ENCODE measurements around the gene STXBP6.

The STXBP6 gene

GRCh38 chr14:24879661-24880386 lies 170.1 kb downstream of the STXBP6 start:
- DNase-seq = no peak

GRCh38 chr14:24876996-24877395 lies 173.0 kb downstream of the STXBP6 start:
- no peak for DNase-seq

GRCh38 chr14:24875991-24876878 lies 173.7 kb downstream of the STXBP6 start:
- DNase-seq = no peak

- DNase-seq = no peak
These were observed 174.6 kb downstream of the STXBP6 start for GRCh38 chr14:24875203-24875838.

- no peak for DNase-seq
These were observed 175.3 kb downstream of the STXBP6 start for GRCh38 chr14:24874514-24875202.

GRCh38 chr14:24873551-24873950 lies 176.4 kb downstream of the STXBP6 start:
- no peak for DNase-seq

GRCh38 chr14:24870949-24871701 lies 178.8 kb downstream of the STXBP6 start:
- DNase-seq = no peak

GRCh38 chr14:24868389-24868788 lies 181.6 kb downstream of the STXBP6 start:
- no peak for DNase-seq

GRCh38 chr14:24866067-24866639 lies 183.8 kb downstream of the STXBP6 start:
- DNase-seq = no peak

GRCh38 chr14:24863968-24864684 lies 185.8 kb downstream of the STXBP6 start:
- no peak for DNase-seq

GRCh38 chr14:24861083-24861630 lies 188.8 kb downstream of the STXBP6 start:
- DNase-seq = no peak

GRCh38 chr14:24859559-24859958 lies 190.4 kb downstream of the STXBP6 start:
- no peak for DNase-seq

GRCh38 chr14:24858684-24859083 lies 191.3 kb downstream of the STXBP6 start:
- DNase-seq = no peak

- DNase-seq = no peak
These were observed 191.9 kb downstream of the STXBP6 start for GRCh38 chr14:24858052-24858451.

- no peak for DNase-seq
These were observed 192.7 kb downstream of the STXBP6 start for GRCh38 chr14:24857277-24857676.

- no peak for DNase-seq
These were observed 196.5 kb downstream of the STXBP6 start for GRCh38 chr14:24853446-24853845.

GRCh38 chr14:24852312-24853060 lies 197.5 kb downstream of the STXBP6 start:
- no peak for DNase-seq

GRCh38 chr14:24851837-24852236 lies 198.1 kb downstream of the STXBP6 start:
- no peak for DNase-seq

- DNase-seq = no peak
These were observed 198.5 kb downstream of the STXBP6 start for GRCh38 chr14:24851406-24851805.

GRCh38 chr14:24850072-24850471 lies 199.9 kb downstream of the STXBP6 start:
- no peak for DNase-seq
